ENCODE results near the gene LY6G5B.
A peak's percentile ranks its signal among the peaks of the same experiment; 100 is the strongest.

Gene LY6G5B, protein sequence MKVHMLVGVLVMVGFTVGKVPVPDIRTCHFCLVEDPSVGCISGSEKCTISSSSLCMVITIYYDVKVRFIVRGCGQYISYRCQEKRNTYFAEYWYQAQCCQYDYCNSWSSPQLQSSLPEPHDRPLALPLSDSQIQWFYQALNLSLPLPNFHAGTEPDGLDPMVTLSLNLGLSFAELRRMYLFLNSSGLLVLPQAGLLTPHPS

DNA sequence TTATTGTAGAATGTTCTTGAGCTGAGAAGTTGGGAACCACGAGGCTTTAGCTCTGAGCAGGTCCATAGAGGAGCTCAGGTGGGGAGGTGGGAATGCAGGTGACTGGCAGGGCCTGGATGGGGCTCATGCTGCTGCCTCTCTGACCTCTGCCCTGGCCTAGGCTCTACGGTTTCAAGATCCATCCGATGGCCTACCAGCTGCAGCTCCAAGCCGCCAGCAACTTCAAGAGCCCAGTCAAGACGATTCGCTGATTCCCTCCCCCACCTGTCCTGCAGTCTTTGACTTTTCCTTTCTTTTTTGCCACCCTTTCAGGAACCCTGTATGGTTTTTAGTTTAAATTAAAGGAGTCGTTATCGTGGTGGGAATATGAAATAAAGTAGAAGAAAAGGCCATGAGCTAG is at the start of gene LY6G5B:
LY6G5B (plus strand) TSS at position 301 of the 400 bp plus-strand sequence. CDS start 975 bp downstream, outside the sequence.
- no peak for DNase-seq

DNA sequence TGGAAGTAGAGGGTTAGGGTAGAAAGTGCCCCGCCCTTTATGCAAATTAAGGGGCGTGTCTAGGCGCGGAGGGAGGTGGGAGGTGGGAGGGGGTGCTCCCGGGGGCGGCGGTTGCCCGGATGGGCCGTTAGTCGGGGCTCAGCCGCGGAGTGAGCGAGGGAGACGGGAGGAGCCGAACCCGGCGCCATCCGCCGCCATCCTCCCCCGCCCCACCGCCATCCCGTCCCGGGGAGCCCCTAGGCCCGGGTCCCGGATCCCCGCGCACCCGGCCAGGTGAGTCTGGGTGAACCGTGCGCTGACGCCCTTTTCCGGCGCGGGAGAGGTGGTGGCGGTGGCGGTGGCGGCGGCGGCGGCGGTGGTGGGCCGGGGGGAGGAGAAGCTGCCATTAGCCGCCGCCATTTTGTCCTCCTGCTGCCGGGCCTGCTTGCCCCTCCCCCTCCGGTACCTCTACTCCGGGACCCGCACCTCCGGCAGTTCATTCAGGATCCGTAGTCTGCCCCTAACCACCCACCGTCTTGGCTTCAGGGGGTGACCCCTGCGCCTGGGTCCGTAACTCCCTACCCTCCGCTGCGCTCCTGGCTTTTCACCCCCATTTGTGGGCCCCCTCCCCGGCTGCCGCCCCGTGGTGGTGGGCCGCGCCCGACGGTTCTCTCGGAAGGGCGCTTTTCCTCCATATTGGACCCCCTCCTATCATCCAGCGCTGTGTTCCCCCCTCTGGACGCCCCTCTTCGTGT is 49.0 kb upstream of the LY6G5B start, which contains the start of gene PRRC2A:
PRRC2A (plus strand) TSS at position 130 of the 734 bp plus-strand sequence. CDS start 2,075 bp downstream, outside the sequence.
- DNase-seq = peak; percentile 65

DNA sequence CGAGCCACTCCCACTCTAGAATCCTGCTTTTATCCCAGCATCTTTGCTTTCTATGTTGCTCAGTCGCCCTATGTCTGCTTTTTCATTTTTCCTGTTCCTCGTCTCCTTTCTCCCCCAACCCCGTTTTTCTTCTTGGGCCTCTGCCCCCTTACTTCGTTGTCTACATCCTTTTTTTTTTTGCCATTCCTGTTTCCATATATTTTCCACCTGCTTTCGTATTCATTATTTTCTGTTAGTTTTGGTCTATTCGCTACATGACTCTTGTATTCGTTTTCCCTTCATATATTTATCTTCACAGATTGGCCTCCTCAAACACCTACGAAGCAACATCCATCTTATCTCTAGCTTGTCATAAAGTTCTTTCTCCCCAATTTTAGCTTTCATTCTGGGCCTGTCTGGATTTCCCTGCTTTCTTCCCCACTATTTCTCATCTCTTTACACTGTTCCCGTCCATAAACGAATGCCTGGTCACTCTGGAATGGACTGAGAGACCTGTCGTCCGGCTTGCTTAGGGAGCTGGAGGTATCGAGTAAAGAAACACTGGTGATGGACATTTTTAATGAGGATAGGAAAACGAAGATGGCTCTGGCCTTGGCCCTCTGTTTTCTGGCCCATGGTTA is 48.3 kb upstream of the LY6G5B start:
- DNase-seq = no peak

DNA sequence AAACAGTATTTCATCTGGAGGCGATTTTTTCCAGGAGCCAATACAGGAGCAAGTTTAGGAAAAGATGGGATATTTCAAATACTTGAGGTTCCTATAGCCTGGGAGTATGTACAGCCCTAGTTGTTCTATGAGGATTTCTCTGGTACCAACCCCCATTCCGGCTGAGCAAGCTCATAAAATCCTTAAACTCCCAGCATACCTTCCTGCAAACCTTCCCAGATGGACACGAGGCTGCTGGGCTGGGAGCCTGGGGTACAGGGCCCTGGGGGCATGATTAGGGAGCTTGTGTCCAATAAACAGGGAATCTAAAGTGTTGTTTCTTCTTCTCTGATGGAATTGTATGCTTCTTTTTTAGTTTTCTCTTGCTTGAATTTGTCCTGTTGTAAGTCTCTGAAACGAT is 47.8 kb upstream of the LY6G5B start:
- no peak for DNase-seq

DNA sequence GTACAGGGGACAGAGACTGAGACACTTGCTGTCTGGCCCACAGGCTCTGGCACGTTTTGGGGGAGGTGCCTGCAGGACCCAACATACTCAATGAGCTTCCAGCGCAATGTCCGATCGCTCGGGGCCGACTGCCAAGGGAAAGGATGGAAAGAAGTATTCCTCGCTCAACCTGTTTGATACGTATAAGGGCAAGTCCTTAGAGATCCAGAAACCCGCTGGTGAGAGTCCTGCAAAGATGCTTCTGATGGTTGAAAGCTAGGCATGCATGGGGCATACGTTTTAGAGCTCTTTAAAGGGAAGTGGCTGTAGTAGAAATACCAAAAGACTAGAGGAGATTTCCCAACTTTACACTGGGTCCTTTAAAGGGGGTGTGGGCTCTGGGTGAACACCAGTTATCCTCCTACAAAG is 47.1 kb upstream of the LY6G5B start:
- DNase-seq = no peak

DNA sequence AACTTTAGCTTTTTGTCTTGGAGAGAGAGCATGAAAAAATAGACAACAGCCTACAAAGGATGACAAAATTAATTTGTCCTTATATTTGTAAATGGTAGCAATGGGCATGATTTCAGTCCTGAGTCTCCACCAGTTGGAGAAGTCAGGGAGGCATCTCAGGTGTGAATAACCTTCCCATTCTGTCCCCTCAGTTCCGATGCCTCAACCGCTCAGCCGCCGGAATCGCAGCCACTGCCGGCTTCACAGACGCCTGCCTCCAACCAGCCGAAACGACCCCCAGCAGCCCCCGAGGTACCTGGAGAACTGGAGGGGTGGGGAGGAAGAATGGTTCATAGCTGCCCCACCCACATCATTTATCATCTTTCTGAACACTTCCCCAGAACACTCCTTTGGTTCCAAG is 45.7 kb upstream of the LY6G5B start:
- no peak for DNase-seq

DNA sequence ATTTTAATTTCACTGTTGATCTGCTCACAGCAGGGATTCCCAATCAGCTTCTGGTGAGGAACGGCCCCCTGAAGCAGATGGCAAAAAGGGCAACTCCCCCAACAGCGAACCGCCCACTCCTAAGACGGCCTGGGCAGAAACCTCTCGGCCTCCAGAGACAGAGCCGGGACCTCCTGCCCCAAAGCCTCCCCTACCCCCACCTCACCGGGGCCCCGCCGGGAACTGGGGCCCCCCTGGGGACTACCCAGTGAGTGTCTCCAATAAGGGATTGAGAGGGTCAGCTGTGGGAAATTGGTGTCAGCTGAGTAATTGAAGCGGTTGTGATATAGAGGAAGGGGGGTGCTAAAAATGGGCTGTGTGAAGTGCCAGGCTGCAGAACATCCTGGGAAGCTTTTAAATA is 42.8 kb upstream of the LY6G5B start:
- no peak for DNase-seq

DNA sequence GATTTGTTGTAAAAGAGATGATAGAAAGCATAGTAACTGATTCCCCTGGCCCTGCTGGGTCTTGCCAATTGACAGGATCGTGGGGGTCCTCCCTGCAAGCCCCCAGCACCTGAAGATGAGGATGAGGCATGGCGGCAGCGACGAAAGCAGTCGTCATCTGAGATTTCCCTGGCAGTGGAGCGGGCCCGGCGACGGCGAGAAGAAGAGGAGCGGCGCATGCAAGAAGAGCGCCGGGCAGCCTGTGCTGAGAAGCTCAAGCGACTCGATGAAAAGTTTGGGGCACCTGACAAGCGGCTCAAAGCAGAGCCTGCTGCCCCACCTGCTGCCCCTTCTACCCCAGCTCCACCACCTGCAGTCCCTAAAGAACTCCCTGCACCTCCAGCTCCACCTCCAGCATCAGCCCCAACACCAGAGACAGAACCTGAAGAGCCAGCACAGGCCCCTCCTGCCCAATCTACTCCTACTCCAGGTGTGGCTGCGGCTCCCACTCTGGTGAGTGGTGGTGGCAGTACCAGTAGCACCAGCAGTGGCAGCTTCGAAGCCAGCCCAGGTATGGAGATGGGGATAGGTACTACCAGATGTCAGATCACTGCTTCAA is 42.0 kb upstream of the LY6G5B start:
- DNase-seq = no peak

DNA sequence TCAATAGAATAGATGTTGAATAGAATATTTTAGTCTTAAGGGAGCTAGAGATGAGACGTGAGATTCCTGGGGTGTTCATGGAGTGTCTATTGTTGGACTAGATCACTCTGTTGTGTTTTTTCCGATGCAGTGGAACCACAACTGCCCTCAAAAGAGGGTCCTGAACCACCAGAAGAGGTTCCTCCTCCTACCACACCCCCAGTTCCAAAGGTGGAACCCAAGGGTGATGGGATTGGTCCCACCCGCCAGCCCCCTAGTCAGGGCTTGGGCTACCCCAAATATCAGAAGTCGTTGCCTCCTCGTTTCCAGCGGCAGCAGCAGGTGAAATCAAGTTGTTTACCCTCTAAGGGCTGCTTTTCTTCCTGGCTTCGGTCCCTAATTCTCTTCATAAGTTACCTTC is 40.8 kb upstream of the LY6G5B start:
- no peak for DNase-seq

DNA sequence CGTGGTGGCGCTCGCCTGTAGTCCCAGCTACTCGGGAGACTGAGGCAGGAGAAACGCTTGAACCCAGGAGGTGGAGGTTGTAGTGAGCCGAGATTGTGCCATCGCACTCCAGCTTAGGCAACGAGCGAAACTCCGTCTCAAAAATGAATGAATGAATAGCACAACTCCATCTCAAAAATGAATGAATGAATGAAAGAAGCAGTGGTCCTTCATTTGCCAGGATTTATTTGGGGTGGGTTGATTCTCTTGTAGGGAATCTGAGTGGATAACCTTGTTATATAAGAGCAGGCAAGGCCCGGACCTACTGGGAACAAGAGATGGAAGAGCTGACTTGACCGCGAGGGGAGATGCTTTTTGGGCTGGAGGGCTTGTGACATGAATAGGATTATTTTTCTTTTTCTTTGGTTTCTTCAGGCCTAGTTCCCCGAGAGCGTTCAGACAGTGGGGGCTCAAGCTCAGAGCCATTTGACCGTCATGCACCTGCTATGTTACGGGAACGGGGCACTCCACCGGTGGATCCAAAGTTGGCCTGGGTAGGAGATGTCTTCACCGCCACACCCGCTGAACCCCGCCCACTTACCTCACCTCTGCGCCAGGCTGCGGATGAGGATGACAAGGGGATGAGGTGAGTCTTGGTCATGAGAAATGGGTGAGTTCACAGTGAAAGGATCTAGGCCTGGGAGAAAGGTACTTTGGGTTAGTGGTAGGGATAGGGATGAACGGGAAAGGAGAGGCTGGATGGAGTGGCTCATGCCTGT is 39.4 kb upstream of the LY6G5B start:
- no peak for DNase-seq

DNA sequence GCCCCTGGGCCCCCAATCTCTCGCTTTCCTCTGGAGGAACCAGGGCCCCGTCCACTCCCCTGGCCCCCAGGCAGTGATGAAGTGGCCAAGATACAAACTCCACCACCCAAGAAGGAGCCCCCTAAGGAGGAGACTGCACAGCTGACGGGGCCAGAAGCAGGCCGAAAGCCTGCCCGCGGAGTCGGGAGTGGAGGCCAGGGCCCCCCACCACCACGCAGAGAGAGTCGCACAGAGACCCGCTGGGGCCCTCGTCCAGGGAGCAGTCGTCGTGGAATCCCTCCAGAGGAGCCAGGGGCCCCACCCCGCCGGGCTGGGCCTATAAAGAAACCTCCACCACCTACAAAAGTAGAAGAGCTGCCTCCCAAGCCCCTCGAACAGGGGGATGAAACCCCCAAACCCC is 38.6 kb upstream of the LY6G5B start:
- DNase-seq = no peak

DNA sequence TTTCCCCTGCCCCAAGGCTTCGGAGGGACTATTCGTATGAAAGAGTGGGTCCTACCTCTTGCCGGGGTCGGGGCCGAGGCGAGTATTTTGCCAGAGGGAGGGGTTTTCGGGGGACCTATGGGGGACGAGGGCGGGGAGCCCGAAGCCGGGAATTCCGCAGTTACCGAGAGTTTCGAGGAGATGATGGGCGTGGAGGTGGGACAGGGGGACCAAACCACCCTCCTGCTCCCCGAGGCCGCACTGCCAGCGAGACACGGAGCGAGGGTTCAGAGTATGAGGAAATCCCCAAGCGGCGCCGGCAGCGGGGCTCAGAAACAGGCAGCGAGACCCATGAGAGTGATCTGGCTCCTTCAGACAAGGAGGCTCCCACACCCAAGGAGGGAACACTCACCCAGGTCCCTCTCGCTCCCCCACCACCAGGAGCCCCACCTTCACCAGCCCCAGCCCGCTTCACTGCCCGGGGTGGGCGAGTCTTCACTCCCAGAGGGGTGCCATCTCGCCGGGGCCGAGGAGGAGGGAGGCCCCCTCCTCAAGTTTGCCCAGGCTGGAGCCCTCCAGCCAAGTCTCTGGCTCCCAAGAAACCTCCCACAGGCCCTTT is 38.0 kb upstream of the LY6G5B start:
- DNase-seq = no peak

DNA sequence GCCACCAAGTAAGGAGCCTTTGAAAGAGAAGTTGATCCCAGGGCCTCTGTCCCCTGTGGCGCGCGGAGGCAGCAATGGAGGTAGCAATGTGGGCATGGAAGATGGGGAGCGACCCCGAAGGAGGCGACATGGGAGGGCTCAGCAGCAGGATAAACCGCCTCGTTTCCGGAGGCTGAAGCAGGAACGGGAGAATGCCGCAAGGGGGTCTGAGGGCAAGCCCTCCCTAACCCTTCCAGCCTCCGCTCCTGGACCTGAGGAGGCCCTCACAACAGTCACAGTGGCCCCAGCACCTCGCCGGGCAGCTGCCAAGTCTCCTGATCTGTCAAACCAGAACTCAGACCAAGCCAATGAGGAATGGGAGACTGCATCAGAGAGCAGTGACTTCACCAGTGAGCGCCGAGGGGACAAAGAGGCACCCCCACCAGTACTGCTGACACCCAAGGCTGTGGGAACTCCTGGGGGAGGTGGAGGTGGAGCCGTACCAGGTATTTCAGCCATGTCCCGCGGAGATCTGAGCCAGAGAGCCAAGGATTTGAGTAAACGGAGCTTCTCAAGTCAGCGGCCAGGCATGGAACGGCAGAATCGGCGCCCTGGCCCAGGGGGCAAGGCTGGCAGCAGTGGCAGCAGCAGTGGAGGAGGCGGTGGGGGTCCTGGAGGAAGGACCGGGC is 37.4 kb upstream of the LY6G5B start:
- DNase-seq = no peak

DNA sequence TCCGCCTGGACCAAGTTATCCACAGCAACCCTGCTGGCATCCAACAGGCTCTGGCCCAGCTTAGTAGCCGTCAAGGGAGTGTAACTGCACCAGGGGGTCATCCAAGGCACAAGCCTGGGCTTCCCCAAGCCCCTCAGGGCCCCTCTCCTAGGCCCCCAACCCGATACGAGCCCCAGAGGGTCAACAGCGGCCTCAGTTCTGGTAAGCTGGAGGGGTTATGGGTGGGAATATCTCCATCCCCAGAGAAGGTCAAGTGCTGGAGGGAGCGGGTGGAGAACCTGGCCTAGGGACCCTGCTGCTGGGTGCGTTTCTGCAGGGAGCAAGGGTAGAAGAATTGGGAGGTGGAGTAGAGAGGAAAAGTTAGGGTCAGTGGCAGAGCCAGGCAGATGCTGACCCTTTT is 36.3 kb upstream of the LY6G5B start:
- DNase-seq = no peak

DNA sequence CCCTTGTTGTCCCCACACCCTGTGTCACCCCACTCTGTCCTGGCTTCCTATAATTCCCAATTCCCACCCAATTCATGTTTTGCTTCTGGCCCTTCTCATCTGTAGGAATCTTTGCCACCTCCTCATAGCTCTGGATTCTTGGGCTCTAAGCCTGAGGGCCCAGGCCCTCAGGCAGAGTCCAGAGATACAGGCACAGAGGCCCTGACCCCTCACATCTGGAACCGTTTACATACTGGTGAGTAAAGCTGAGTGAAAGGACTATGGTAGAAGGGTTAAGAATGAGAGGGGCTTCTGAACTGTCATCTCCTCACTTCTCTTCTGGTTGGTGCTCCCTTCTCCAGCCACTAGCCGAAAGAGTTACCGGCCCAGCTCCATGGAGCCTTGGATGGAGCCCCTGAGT is 35.6 kb upstream of the LY6G5B start:
- no peak for DNase-seq

DNA sequence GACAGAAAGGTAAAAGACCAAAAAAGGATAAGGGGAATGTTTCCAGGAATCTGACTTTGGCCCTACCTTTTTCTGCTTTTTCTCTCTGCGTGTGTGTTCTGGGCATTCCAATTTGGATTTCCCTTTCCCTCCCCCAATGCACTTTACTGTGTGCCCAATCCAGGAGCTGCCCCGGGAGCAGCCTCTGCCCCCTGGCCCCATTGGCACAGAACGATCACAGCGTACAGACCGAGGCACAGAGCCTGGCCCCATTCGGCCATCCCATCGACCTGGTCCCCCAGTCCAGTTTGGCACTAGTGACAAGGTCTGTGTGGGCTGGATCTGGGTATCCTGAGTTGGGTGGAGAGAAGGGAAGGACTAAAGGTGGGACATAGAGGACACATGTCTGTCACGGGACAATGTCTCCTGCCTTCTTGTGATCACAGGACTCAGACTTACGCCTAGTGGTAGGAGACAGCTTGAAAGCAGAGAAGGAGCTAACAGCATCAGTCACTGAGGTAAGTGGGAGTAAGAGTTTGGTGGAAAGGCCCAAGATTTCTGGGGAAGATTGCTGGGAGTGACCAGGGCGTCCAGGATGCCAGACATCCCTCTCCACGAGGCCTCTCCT is 34.7 kb upstream of the LY6G5B start:
- DNase-seq = no peak

DNA sequence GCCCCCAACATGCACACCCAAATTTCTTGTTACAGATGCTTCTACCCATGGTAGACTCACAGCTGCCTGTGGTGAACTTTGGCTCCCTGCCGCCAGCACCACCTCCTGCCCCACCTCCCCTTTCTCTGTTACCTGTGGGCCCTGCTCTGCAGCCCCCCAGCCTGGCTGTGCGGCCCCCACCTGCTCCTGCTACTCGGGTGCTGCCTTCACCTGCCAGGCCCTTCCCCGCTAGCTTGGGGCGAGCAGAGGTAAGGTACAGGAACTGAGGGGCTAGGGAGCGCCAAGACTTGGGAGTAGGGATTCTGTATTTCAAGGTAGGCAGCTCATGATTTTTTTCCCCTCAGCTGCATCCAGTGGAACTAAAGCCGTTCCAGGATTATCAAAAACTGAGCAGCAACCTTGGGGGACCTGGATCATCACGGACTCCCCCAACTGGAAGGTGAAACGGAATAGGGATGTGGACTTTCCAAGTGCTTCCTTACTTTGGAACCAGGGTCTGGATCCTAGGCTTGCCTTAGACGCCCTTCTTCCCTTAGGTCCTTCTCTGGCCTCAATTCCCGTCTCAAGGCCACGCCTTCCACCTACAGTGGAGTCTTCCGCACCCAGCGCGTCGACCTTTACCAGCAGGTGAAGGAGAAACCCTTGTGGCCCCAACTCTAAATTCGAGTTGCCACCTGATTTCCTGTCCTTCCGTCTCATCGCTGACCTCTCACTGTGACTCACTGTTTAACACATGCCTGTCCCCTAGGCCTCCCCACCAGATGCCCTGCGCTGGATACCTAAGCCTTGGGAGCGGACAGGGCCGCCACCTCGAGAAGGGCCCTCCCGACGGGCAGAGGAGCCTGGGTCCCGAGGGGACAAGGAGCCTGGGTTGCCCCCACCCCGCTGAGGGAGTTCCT is 32.8 kb upstream of the LY6G5B start:
- no peak for DNase-seq

DNA sequence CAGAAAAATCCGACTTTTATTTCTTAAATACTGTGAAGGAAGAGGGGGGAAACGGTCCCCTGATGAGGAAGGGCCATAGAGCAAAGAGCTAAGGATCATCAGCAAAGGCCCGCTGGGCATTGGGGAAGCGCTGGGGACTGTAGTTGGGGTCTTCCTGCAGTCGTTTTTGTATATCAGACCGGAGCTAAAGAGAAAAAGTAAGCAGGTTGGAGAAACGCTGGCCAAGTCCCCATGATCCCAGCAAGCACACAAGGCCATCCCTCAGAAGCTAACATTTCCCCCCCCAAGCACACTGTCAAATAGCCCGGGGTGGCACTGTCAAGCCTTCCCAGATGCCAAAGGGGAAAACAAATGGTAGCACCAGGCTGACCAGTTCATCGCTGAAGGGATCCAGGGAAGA is 30.7 kb upstream of the LY6G5B start:
- no peak for DNase-seq

DNA sequence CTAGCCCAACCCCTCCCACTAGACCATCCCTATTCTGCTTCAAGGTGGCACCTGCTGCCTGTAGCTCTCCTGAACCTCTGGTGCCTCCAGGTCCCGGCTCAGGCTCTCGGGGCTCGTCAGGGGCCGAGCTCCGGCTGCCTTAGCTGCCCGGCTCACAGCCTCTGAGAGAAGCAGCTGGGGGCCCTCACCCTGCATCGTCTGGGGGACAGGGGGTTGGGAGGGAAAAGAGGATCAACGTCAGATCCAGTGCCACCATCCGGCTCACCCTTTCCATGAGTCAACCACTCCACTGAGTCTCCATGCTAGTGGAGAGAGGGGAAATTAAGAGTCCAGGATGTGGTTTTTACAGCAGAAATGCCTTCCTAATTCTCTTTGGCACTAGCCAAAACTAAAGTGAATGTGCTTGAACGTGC is 30.3 kb upstream of the LY6G5B start:
- no peak for DNase-seq

DNA sequence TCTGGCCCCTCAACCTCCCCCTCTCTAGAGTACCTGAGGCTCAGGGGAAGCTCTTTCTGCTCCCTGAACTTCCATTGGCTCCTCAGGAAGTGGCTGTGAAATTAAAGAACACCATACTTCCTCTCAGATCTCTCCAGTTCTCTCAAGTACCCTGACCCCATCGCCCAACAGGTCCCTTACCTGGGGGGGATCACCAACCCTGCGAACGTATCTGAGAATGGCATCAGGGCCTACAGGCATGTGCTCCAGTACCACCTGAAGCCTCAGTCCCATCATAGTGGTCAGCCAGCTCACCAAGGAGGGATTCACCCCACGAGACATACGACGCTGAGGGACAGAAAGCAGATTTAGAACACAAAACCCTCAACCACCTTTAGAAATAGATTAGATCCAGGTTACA is 29.2 kb upstream of the LY6G5B start:
- no peak for DNase-seq

DNA sequence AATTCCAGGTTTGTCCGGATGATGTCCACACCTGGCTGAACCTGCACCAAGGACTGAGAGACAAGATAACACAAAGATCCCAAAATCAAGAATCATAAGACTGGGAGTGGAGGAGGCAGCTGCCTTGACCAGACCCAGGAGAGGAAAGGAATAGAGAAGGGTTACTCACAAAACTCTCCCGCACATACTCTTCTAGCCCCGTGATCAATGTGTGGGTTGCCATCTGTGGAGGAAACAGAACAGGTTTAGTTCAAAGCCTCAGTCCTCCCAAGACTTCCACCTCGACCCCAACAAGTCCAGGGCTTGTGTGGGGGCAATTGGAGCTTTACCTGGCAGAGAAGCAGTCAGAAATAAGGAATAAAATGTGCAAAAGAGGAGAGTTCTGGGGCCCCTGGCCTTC is 28.4 kb upstream of the LY6G5B start:
- no peak for DNase-seq

Data from DMS79 (cell line).